Fibroblast of mammary gland (primary cell): ENCODE data around the gene EZR.
"Not testable (repeated sequence)": the region's sequence is repeated elsewhere in the genome, so short reads cannot be mapped to it uniquely, and the experiment has no call there.

Source experiments
- DNase-seq: peaks from one replicate; pipeline ENCODE4 v3.0.0-alpha.2; 2010; ENCODE audit warnings: low read depth
- H3K4me3 ChIP-seq: 2 replicates; pipeline ENCODE4 v1.5.1; 2011; ENCODE audit warnings: low read depth, mild to moderate bottlenecking, low read length, moderate library complexity; ENCODE audit not compliant: control insufficient read depth
- TF ChIP-seq, protein P1 (sequence below): conservative IDR thresholded peaks from 2 replicates; pipeline ENCODE4 v1.5.1; 2011; ENCODE audit warnings: low read depth, low read length, inconsistent platforms; ENCODE audit not compliant: control insufficient read depth, insufficient read depth

The EZR gene

DNA sequence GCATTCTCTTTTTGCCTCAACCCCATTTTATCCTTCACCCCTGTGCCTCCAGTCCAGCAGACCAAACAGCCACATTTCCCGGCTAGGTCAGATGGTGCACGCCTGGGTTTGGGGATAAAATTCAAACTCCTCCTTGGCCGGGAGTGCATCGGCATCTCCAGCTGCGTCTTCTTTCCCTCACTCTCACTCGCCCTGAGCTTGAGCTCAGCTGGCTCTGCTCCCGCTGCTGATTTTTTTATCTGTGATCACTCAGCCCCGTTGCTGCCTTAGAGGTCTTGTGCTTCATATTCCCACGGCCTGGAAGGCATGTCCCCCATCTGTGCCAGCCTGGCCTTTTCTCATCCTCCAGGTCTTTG lies 6.8 kb upstream of the EZR start:
- H3K4me3 ChIP-seq: no peak overlapping the region
- TF ChIP-seq, protein P1, sequence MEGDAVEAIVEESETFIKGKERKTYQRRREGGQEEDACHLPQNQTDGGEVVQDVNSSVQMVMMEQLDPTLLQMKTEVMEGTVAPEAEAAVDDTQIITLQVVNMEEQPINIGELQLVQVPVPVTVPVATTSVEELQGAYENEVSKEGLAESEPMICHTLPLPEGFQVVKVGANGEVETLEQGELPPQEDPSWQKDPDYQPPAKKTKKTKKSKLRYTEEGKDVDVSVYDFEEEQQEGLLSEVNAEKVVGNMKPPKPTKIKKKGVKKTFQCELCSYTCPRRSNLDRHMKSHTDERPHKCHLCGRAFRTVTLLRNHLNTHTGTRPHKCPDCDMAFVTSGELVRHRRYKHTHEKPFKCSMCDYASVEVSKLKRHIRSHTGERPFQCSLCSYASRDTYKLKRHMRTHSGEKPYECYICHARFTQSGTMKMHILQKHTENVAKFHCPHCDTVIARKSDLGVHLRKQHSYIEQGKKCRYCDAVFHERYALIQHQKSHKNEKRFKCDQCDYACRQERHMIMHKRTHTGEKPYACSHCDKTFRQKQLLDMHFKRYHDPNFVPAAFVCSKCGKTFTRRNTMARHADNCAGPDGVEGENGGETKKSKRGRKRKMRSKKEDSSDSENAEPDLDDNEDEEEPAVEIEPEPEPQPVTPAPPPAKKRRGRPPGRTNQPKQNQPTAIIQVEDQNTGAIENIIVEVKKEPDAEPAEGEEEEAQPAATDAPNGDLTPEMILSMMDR: no peak
- DNase-seq: peak; percentile 38

DNA sequence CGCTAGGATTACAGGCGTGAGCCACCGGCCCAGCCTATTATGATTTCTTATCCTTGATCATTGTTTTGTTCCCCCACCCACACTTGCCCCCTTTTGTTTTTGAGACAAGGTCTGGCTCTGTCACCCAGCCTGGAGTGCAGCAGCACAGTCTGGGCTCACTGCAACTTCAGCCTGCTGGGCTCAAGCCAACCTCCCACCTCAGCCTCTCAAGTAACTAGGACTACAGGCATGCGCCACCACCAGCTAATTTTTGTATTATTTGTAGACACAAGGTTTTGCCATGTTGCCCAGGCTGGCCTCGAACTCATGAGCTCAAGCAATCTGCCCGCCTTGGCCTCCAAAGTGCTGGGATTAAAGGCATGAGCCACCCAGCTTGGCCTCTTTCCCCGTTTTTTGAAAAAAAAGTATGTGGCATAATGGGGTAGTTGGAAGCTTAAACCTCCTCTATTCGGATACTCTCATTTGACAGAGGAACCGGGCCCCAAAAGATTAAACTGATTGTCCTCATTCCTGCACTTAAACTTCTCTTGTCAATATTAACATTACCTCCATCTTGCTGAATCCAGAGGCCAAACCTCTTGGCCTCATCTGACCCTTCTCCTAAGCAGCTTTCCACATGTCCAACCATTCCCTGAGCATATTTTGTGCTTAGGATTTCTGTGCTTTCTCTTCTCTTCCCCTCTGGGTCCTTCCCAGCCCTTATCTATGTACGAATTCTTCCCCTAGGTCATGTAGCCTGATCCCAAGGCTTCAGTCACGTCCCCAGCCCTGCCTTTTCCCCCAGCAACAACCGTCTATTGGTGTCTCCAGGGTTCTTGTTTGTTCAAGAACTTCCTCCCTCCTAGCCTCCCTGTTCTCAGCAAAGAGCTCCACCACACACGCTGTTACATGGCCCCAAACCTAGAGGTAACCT lies 6.1 kb upstream of the EZR start:
- TF ChIP-seq, protein P1: no peak
- no peak for DNase-seq
- H3K4me3 ChIP-seq: no peak overlapping the region

DNA sequence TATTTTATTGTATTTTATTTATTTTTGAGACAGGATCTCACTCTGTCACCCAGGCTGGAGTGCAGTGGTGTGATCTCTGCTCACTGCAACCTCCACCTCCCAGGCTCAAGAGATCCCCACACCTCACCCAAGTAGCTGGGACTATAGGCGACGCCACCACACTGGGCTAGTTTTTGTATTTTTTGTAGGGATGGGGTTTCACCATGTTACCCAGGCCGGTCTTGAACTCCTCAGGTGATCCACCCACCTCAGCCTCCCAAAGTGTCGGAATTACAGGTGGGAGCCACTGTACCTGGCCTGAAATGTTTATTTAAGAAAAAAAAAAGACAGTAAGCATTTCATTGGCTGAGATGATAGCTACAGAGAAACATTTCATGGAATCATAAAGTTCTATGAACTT lies 4.4 kb upstream of the EZR start:
- not testable (repeated sequence) for H3K4me3 ChIP-seq, DNase-seq

DNA sequence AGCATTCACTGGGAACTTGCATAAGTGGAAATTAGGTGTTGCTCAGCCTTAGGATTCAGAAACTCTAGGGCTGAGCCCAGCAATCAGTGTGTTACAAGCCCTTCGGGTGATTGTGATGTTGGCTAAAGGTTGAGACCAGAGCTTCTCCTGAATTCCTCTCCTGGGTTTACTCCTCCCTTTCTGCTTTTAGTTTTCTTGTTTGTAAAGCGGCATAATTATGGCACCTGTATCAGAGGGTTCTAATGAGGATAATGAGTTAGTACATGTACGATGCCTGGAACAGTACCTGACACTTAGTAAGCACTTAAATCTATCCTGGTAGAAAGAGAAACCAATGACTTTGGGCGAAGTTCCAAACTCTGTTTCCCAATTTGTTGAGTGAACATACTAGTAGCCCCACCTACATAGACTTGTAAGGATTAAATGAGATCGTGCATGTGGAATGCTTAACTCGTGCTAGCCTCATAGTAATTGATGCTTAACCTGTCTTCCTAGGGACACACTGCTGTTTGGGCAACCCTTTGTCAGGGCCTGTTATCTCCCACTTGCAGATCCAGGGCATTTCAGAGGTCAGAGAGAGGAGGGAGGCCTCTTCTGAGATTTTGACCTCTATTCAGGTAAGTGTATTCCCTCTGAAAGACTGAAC lies 932 bp upstream of the EZR start:
- DNase-seq: peak; percentile 50
- no peak overlapping the region for H3K4me3 ChIP-seq

DNA sequence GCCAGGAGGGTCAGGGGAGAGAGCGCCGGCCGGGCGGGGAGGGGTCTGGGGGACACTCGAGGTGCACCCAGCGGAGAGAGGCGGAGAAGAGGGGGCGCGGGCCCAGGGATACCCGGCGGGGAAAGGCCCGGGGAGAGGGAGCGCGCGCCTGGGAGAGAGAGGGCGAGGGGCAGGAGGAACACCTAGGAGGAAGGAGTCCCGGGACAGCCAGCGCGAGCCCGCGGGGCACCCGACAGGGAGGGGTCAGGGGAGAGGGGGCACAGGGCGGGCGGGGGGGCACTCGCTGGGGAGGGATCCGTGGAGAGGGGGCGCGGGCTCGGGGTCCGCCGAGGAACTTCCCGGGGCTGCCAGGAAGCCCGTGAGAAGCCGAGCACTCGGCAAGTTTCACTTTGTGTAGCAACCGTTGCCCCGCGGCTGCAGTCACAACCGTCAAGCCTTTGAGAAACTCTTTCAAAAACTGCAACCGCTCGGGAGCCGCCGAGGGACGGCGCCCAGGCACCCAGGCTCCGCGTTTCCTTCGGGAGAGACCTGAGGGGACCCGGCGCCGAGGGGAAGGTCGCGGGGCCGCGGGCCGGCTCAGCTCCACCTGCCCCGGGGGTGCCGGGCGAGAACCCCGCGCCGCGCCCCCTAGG lies 471 bp downstream of the EZR start:
- peak; percentile 53 for DNase-seq
- TF ChIP-seq, protein P1: no peak
- H3K4me3 ChIP-seq: peak overlapping the region; percentile 57

More for the DNA sequence above, 932 bp upstream of the EZR start:
- TF ChIP-seq, protein P1: no peak

DNA sequence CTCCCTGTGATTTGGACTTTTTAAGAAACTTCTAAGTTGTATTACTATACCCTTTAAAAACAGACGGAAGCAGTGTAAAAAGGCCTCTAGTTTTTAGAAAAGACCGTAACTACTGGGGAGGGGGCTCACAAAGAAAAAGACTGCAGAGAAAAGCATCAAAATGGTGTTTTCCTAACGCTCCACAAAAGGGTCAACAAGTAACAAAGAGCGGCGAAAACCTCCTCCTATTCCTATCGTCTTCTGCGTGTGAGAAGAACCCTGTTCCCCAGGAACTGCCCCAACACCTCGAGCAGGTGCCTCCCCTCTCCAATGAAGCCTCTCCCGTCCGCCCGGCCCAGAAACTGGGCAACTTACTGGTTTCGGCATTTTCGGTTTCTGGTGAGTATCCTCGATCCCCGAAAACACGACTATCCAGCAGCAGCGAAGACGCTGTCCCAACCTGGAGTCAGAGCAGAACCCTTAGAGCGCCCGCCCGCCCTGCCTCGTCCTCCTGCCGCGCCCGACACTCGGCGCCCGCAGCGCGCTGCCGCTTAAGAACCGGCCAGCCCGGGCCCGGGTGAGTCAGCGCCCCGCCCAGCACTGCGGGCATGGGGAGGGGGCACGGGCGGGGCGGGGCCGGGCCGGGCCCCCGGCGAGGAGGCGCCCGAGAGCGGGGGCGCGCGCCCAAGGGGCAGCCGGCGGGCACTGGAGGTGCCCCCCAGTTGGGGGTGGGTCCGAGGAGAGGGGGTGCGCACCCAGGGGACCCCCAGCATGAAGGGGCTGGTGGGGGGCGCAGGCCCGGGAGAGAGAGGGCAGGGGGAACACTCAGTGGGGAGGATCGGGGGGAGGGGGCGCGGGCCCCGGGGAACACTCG lies 1.2 kb downstream of the EZR start:
- DNase-seq: peak; percentile 55
- TF ChIP-seq, protein P1: no peak

More for the DNA sequence above, 1.2 kb downstream of the EZR start:
- H3K4me3 ChIP-seq: peak overlapping the region; percentile 57
